ENCODE measurements around the gene SDF4.
"Not testable (repeated sequence)": the region's sequence is repeated elsewhere in the genome, so short reads cannot be mapped to it uniquely, and the experiment has no call there.

Gene SDF4

DNA sequence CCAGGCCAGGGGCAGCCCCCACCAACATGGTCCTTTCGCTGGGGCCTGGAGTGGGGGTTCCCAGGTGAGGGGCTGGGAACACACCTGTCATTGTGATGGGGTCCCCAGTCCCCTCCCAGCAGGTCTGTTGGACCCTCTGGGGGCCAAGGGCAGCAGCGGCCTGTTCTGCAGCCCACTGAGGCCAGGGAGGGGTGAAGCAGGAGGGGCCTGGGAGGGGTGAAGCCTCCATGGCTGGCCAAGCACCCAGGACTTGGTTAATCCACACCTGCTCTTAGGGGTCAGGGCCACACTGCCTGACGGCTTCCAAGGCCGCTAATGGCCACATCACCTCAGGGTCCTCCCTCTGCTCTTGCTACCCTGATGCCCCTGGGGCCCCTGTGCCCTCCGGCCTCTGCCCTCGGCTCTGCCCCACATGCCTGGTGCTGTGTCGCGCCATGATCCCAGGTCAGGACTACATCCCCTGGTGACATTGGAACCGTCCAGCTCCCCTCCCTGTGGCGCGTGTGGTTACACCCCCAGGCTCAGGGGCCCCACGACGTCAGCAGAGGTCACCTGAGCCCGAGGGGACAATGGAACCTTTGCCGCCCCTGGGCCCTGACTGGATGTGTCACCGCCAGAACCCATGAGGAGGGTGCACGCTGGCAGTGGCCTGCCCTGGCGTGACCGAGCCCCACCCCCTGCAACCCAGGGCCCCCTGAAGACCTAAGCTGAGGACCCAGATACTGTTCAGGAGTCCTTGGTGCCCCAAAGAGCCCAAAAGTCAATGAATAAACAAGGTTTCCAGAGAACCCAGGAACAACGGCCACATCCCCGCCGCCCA is 32.5 kb downstream of the SDF4 start:
- DNase-seq (ENCODE audit: low read depth): no peak

DNA sequence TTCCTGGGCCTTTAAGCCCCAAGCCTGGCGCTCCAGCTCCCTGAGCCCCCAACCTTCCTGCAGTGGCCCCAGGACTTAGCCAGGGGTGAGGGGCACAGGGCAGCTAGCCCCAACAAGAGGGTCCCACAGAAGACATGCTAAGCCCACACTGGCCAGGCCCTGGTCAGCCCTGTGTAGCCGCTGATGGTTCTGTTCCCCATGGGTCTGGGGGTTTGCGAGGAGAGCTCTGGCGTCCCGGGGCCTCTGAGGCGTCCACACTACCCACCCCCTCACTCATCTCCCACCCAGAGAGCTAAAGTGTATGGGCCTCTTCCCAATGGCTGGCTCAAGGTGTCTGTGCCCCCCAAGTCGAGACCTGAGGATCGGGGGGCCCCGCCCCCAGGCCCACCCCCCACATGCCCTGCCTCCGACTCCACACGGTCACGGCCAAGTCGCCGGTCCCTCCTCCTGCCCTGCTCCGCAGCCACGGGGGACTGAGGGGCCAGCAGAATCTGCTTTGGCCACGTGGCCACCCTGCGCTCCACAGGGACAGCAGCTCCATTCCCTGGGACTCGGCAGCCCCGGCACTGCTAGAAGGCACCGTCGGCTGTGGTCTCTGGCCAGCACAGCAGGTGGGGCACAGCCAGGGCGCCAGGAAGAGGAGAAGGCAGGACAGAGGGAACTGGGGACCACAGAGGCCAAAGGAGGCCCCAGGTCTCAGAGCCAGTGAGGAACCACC is 33.2 kb downstream of the SDF4 start:
- DNase-seq (ENCODE audit: low read depth): no peak

DNA sequence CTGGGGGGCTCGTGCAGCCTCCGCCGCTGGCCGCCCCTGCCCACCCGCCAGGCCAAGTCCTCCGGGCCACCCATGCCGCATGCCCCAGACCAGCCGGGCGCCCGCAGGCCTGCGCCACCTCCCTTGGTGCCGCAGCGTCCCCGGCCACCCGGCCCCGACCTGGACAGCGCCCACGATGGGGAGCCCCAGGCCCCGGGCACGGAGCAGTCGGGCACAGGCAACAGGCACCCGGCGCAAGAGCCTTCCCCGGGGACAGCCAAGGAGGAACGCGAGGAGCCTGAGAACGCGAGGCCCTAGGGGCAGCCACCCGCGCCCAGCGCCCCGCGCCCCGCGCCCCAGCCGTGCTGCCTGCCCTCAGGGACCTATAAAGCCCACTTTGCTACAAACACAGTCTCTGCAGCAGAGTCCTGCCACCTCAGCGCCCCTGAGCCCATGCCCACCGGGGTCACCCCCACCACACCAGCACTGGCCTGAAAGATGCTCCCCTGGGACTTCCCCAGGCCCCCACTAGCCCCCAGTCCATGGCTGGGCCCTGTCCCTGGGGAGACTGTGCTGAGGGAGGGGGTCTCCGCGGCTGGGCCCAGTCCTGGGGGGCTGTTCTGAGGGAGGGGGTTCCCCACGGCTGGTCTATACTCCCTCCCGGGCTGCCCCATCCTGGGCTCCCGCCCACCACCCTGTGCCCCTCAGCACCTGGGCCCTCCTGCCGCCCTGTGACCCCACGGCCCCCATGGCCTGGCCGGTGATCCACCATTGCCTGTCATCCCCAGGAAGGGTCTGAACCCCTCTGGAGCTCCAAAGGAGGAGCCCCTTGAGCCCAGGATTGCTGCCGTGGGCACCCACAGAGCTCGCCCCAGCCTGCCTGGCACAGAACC is 34.0 kb downstream of the SDF4 start:
- DNase-seq (ENCODE audit: low read depth): no peak

DNA sequence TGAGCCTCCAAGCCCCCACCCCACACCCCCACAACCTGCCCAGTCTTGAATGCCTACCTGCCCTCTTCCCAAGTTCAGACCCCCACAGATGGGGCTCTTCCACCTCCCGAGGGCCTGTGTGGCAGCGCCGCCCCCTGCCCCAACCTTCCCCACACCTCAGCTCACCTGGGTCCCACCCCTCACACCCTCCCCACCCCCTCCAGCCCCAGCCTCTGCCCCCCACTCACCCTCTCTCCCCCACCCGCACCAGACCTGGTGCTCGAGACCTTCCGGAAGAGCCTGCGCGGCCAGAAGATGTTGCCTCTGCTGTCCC is 34.7 kb downstream of the SDF4 start:
- no peak for DNase-seq (ENCODE audit: low read depth)

DNA sequence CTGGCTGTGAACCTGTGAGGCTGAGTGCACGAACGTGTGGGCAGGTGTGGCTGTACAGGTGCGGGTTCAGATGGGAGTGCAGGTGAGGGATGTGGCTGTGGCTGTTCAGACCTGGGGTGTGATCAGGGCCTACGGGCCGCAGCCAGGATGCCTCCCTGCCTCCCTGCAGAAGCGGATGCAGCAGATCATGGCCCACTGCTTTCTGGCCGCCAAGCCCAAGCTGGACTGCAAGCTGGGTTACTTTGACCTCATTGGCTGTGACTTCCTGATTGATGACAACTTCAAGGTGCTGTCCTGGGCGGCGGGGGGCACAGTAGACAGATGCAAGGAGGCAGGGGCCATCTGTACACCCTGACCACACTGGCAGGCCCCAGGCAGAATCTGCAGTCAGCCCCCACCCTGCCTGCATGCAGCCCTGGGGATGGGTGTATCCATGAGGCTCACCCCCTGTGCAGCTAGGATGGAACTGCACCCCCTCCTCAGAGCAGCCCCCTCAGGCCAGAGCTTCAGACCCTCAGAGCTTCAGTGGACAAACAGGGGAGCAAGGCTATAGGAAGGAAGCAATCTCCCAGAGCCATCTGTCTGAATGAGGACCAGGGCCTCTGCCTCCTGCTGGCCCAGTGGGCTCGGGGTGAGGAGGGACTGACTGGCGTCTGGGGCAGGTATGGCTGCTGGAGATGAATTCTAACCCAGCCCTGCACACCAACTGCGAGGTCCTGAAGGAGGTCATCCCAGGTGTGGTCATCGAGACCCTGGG is 35.2 kb downstream of the SDF4 start:
- DNase-seq (ENCODE audit: low read depth): no peak

GRCh38 chr1:1195726-1196125 is 36.1 kb downstream of the SDF4 start:
- not testable (repeated sequence) for DNase-seq (ENCODE audit: low read depth)

- DNase-seq (ENCODE audit: low read depth): no peak
Observed at GRCh38 chr1:1194723-1195122, 37.1 kb downstream of the SDF4 start.

DNA sequence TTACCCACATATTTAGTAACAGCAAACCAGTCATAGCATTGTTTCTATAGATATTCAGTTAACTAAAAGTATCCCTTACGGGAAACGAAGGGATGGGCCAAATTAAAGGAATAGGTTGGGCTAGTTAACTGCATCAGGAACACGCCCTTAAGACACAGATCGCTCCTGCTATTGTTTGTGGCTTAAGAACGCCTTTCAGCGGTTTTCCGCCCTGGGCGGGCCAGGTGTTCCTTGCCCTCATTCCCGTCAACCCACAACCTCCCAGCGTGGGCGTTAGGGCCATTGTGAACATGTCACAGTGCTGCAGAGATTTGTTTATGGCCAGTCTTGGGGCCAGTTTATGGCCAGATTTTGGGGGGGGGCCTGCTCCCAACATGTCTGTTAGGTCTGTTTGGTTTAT is 40.1 kb downstream of the SDF4 start:
- DNase-seq (ENCODE audit: low read depth): no peak

- no peak for DNase-seq (ENCODE audit: low read depth)
Observed at GRCh38 chr1:1189111-1189510, 42.7 kb downstream of the SDF4 start.

DNA sequence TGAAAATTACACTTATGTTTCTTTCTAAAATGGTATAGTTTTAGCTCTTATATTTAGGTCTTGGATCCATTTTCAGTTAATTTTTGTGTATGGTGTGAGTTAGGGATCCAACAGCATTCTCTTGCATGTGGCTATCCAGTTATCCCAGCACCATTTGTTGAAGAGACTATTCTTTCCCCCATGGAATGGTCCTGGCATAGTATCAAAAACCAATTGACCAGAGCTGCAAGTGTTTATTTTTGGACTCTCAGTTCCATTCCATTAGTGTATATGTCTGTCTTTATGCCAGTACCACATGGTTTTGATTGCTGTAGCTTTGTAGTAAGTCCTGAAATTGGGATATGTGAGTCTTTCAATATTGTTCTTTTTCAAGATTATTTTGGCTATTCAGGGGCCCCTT is 43.9 kb downstream of the SDF4 start:
- DNase-seq (ENCODE audit: low read depth): no peak

GRCh38 chr1:1185101-1185765 is 46.6 kb downstream of the SDF4 start:
- no peak for DNase-seq (ENCODE audit: low read depth)

DNA sequence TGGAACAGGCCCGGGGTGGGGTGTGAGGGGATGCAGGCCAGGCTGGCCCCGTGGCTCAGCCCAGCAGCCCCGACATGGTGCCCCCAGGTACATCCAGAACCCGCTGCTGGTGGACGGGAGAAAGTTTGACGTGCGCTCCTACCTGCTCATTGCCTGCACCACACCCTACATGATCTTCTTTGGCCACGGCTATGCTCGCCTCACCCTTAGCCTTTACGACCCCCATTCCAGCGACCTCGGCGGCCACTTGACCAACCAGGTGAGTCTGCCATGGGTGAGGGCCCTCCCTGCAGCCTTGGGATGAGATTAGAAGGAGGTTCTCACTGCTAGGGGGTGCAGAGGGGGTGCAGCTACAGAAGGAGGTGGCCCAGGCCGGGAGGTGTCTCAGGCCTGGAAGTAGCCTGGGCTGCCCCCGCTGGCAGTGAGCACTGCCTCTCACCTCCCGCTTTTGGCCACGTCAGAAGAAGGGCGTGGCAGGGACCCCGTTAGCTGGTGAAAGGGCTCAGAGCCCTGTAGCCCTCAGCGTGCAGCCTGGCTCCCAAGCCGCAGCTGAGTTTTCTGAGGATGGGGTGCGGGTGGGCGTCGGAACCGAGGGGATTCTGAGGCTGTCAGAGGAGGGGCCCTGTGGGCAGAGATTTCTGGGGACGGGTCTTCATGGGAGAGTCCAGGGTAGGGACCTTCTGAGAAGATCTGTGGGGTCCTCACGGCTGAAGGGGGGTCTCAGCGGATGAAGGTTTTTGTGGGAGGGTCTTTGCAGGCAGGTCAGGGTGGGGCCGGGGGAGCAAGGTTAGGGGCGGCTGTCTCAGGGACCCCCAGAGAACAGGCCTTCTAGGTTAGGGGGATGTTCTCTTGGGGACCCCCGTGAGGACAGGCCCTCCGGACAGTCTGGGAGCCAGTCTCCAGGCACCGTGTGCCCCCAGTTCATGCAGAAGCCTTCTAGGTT is 47.7 kb downstream of the SDF4 start:
- DNase-seq (ENCODE audit: low read depth): no peak

- DNase-seq (ENCODE audit: low read depth): no peak
Observed at GRCh38 chr1:1183221-1183747, 48.5 kb downstream of the SDF4 start.

DNA sequence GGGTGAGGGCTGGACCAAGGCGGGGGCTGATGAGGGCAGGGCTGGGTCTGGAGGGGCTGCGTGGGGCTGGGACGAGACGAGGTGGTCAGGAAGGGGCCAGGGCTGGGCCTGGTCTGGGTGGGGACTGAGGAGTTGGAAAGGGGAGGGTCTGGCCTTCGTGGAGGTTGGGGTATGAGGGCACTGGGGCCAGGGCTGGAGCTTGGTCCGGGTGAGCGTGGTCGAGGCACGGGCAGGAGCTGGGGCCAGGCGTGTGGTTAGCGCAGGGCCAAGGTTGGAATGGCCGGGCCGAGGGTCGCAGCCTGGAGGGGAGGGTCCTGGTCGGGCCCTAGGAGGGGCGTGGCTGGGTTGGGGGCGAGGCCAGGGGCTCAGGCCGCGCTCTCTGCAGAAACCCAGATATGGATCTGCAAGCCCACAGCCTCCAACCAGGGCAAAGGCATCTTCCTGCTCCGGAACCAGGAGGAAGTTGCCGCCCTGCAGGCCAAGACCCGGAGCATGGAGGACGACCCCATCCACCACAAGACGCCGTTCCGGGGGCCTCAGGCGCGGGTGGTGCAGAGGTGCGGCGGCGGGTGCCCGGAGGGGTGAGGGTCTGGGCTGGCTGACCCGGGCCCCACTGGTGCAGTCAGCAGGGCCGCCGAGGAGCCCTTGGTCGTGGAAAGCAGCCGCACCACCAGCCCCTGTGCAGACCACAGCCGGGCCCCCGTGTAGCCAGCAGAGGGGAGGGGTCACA is 49.1 kb downstream of the SDF4 start:
- DNase-seq (ENCODE audit: low read depth): no peak

GRCh38 chr1:1181938-1182410 is 49.8 kb downstream of the SDF4 start:
- no peak for DNase-seq (ENCODE audit: low read depth)

DNA sequence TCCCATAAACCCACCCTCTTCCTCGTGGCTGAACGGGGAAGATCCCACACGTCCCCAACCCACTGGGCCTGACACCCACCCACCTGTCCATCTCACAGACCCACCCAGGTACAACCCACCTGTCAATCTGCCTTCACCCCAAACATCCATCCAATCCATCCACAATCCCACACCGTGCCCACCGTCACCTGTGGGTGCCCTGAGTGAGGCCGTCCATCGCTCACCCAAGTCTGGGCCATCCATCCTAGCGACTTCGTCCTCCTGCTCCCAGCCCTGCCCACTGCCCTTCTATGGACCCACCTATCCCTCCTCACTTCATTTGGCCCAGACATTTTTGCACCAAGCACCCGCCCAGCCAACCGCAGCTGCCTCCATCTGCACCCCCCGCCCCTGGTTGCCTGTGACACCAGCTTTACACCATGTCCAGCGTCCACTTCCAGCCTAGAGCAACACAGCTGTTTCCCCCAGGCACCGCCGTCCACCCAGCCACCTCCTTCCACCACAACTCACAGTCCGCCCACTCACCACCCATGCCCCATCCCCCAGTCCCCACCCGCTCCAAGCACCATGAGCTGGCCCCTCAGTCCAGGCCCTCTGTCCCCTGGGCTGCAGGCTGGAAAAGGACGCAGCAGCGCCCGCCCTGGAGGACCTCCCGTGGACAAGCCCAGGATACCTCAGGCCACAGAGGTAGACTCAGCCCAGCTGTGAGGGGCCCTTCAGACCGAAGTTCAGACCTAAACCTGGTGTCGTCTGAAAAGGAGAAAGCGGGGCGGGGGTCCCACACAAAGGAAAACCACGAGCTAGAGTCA is 50.5 kb downstream of the SDF4 start:
- DNase-seq (ENCODE audit: low read depth): no peak

DNA sequence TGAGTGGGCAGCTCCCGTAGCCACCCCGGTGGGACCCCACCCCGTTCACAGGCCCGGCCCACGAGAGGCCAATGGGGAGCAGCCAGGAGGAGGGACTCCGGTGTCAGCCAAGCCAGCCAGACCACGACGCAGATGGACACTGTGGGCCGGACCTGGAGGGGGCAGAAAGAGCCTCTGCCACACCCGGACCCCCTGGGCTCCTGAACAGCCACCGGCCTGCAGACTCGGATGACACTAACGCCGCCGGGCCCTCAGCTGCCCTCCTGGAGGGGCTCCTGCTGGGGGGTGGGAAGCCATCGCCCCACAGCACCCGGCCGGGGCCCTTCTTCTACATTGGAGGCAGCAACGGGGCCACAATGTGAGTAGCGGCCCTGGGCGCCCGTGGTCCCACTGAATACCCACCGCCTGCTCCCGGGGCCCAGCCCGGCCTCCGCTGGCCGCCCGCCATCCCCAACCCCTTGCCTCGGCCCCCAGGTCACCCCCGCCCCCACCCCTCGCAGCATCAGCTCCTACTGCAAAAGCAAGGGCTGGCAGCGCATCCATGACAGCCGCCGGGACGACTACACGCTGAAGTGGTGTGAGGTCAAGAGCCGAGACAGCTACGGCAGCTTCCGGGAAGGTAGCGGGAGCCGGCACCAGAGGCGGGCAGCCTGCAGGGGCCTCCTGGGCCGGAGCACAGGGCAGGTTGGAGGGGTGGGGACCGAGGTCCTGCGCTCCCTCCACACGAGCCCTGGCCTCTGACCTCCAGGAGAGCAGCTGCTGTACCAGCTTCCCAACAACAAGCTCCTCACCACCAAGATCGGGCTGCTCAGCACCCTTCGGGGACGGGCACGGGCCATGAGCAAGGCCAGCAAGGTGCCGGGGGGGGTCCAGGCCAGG is 51.6 kb downstream of the SDF4 start:
- DNase-seq (ENCODE audit: low read depth): no peak

Data from activated T-cell treated with anti-CD3 and anti-CD28 coated beads for 24 hours (primary cell).